Upper lobe of left lung (tissue), 6 donors: ENCODE data around the gene GGT5. TPM values are rescaled to one million over a fixed set of nuclear protein-coding genes. Genes with fewer than 3 reads are reported as not detected.
"Not testable (repeated sequence)": the region's sequence is repeated elsewhere in the genome, so short reads cannot be mapped to it uniquely, and the experiment has no call there.

Source experiments
- ATAC-seq, 2 donors: fragments of 200-7000 bp; cut with Tn5 transposase; one replicate each; pipeline ENCODE4 v1.9.1; 2022; ENCODE audit warnings: mild to moderate bottlenecking in 2 of 2, moderate library complexity in 2 of 2; ENCODE audit not compliant: low FRiP score in 2 of 2
- DNase-seq, 2 donors: peaks; one replicate each; pipeline ENCODE4 v3.0.0-alpha.2; 2019 to 2020
- H3K27ac ChIP-seq, 4 donors: fragments of 200-600 bp; sonication (generic); one replicate each; pipeline ENCODE4 v1.5.1; 2016 to 2019
- H3K27me3 ChIP-seq, 4 donors: fragments of 200-600 bp; sonication (generic); one replicate each; pipeline ENCODE4 v1.5.1; 2017 to 2019
- H3K36me3 ChIP-seq, 4 donors: fragments of 200-600 bp; sonication (generic); one replicate each; pipeline ENCODE4 v1.5.1; 2016 to 2019
- H3K4me1 ChIP-seq, 4 donors: fragments of 200-600 bp; sonication (generic); one replicate each; pipeline ENCODE4 v1.5.1; 2018 to 2019
- H3K4me3 ChIP-seq, 4 donors: fragments of 200-600 bp; sonication (generic); one replicate each; pipeline ENCODE4 v1.5.1; 2017 to 2019; ENCODE audit warnings: mild to moderate bottlenecking in 2 of 4, moderate library complexity in 1 of 4
- H3K9me3 ChIP-seq, 4 donors: fragments of 200-600 bp; sonication (generic); one replicate each; pipeline ENCODE4 v1.5.1; 2018 to 2019
- CTCF ChIP-seq, 6 experiments: fragments of 450-650 bp in 4 of 6; fragments of 200-600 bp in 2 of 6; sonication (generic) in 2 of 6; IDR thresholded peaks; one replicate each; pipeline ENCODE4 v1.5.1; 2016 to 2019; ENCODE audit warnings: antibody characterized with exemption in 6 of 6
- EP300 ChIP-seq, 4 donors: sonication (generic); formaldehyde crosslinking; IDR thresholded peaks; one replicate each; pipeline ENCODE4 v1.5.1; 2017; ENCODE audit warnings: antibody characterized with exemption in 4 of 4, control low read depth in 2 of 4
- POLR2A ChIP-seq, 4 donors: fragments of 450-650 bp; IDR thresholded peaks; one replicate each; pipeline ENCODE4 v1.5.1; 2016 to 2017; ENCODE audit warnings: antibody characterized with exemption in 4 of 4, mild to moderate bottlenecking in 2 of 4
- POLR2AphosphoS5 ChIP-seq, 2 donors: sonication (generic); formaldehyde crosslinking; IDR thresholded peaks; one replicate each; pipeline ENCODE4 v1.5.1; 2017; ENCODE audit warnings: antibody characterized with exemption in 2 of 2
- WGBS, 2 donors: methylation state at CpG; one replicate each; pipeline ENCODE4 v1.1.5; 2017 to 2018; 5-methylcytosine and 5-hydroxymethylcytosine counted together
- total RNA-seq, 6 donors: library from RNA; depleted of rRNA in 4 of 6; stranded (reverse); fragments of >200 nt in 4 of 6; gene quantifications; one replicate each; pipeline versions ENCODE4 v1.1.0 to v1.2.1, GENCODE V29; 2016 to 2021
- donor health status: DM: no; HTN: no; CAD: no; lungs with moderate emphysema.
- donor health status: DM: no; HTN: yes; CAD: no; lungs with severe emphysema.

GGT5 gene
- total RNA-seq, 6 donors from 2014 or later, result 4.2 to 47.4 (median 29.6) TPM

GRCh38 chr22:24289114-24289513 is 44.2 kb upstream of the GGT5 start:
- peak; percentile 41 to 86 for ATAC-seq
- peaks cover 35 to 58% (median 46%) of the 10 kb centered on the region in 4 donors for H3K4me1 ChIP-seq
- WGBS, 2 donors, result 35 to 37% methylated on average over 4 of the region's 4 CpGs

GRCh38 chr22:24287801-24288200 is 42.9 kb upstream of the GGT5 start:
- not testable (repeated sequence) for ATAC-seq, H3K4me3 ChIP-seq
- peaks cover 35 to 58% (median 44%) of the 10 kb centered on the region in 4 donors for H3K4me1 ChIP-seq

More at GRCh38 chr22:24289114-24289513, 44.2 kb upstream of the GGT5 start:
- H3K9me3 ChIP-seq, result no peaks in the 10 kb centered on the region
- H3K27ac ChIP-seq, result peak overlapping the region in 3 of 4 donors; percentile 21 to 51 (median 39)
- H3K4me3 ChIP-seq, result no peak overlapping the region
- TF ChIP-seq POLR2A (IDR thresholded peaks at IDR 0.05), result no peak
- peak in 1 of 2 donors; percentile 13 for TF ChIP-seq POLR2AphosphoS5 (IDR thresholded peaks at IDR 0.05)
- TF ChIP-seq CTCF (IDR thresholded peaks at IDR 0.05), result no peak
- TF ChIP-seq EP300 (IDR thresholded peaks at IDR 0.05), result no peak
- DNase-seq, result no peak
- no peaks in the 10 kb centered on the region for H3K27me3 ChIP-seq
- H3K36me3 ChIP-seq, result no peaks in the 10 kb centered on the region

GRCh38 chr22:24287212-24287611 is 42.3 kb upstream of the GGT5 start:
- H3K9me3 ChIP-seq, DNase-seq, H3K27me3 ChIP-seq, ATAC-seq, H3K36me3 ChIP-seq, H3K4me3 ChIP-seq: not testable (repeated sequence)
- H3K4me1 ChIP-seq, result peaks cover 34 to 57% (median 44%) of the 10 kb centered on the region in 4 donors
- 69 to 82% methylated on average over 3 to 6 of the region's 9 CpGs for WGBS, 2 donors
- H3K27ac ChIP-seq, result peak overlapping the region in 2 of 4 donors; percentile 22 to 38

More at GRCh38 chr22:24287801-24288200, 42.9 kb upstream of the GGT5 start:
- not testable (repeated sequence) for H3K27me3 ChIP-seq, H3K9me3 ChIP-seq, H3K36me3 ChIP-seq, DNase-seq
- WGBS, 2 donors, result 82 to 85% methylated on average over 6 of the region's 6 CpGs
- peak overlapping the region in 1 of 4 donors; percentile 22 for H3K27ac ChIP-seq

GRCh38 chr22:24285245-24285644 is 40.4 kb upstream of the GGT5 start:
- peaks cover 19 to 39% (median 31%) of the 10 kb centered on the region in 4 donors for H3K4me1 ChIP-seq
- peak overlapping the region; percentile 16 to 44 (median 28) for H3K27ac ChIP-seq
- no peaks in the 10 kb centered on the region for H3K9me3 ChIP-seq
- H3K4me3 ChIP-seq, result no peak overlapping the region
- no peaks in the 10 kb centered on the region for H3K27me3 ChIP-seq
- no peak for DNase-seq
- WGBS, 2 donors, result 49 to 54% methylated on average over 4 of the region's 4 CpGs
- TF ChIP-seq POLR2AphosphoS5 (IDR thresholded peaks at IDR 0.05), result no peak
- no peak for TF ChIP-seq POLR2A (IDR thresholded peaks at IDR 0.05)
- TF ChIP-seq CTCF (IDR thresholded peaks at IDR 0.05), result no peak
- TF ChIP-seq EP300 (IDR thresholded peaks at IDR 0.05), result no peak
- H3K36me3 ChIP-seq, result no peaks in the 10 kb centered on the region
- ATAC-seq, result no peak

GRCh38 chr22:24284747-24285203 is 39.9 kb upstream of the GGT5 start:
- H3K27ac ChIP-seq, result peak overlapping the region; percentile 16 to 44 (median 28)
- ATAC-seq (no peak), DNase-seq (no peak)
- no peaks in the 10 kb centered on the region for H3K9me3 ChIP-seq
- H3K4me1 ChIP-seq, result peaks cover 14 to 36% (median 26%) of the 10 kb centered on the region in 4 donors
- no peaks in the 10 kb centered on the region for H3K36me3 ChIP-seq
- WGBS, 2 donors, result 68 to 80% methylated on average over 2 of the region's 2 CpGs
- H3K4me3 ChIP-seq, result no peak overlapping the region
- TF ChIP-seq POLR2AphosphoS5 (IDR thresholded peaks at IDR 0.05) (no peak), CTCF (IDR thresholded peaks at IDR 0.05) (no peak), EP300 (IDR thresholded peaks at IDR 0.05) (no peak), POLR2A (IDR thresholded peaks at IDR 0.05) (no peak)
- no peaks in the 10 kb centered on the region for H3K27me3 ChIP-seq

GRCh38 chr22:24282401-24282800 is 37.5 kb upstream of the GGT5 start:
- no peak for ATAC-seq

GRCh38 chr22:24280363-24280762 is 35.5 kb upstream of the GGT5 start:
- not testable (repeated sequence) for ATAC-seq, H3K27ac ChIP-seq, H3K27me3 ChIP-seq, DNase-seq, H3K36me3 ChIP-seq, H3K9me3 ChIP-seq, H3K4me3 ChIP-seq
- WGBS, 2 donors, result 94 to 100% methylated on average over 1 of the region's 1 CpG
- peaks cover 4 to 25% (median 17%) of the 10 kb centered on the region in 4 donors for H3K4me1 ChIP-seq

More at GRCh38 chr22:24282401-24282800, 37.5 kb upstream of the GGT5 start:
- no peaks in the 10 kb centered on the region for H3K27me3 ChIP-seq
- WGBS, 2 donors, result 61 to 65% methylated on average over 2 of the region's 2 CpGs
- no peaks in the 10 kb centered on the region for H3K9me3 ChIP-seq
- H3K4me1 ChIP-seq, result peaks cover 8 to 30% (median 17%) of the 10 kb centered on the region in 4 donors
- no peaks in the 10 kb centered on the region for H3K36me3 ChIP-seq
- TF ChIP-seq POLR2A (IDR thresholded peaks at IDR 0.05) (no peak), POLR2AphosphoS5 (IDR thresholded peaks at IDR 0.05) (no peak), EP300 (IDR thresholded peaks at IDR 0.05) (no peak), CTCF (IDR thresholded peaks at IDR 0.05) (no peak)
- no peak for DNase-seq
- no peak overlapping the region for H3K27ac ChIP-seq
- no peak overlapping the region for H3K4me3 ChIP-seq

- not testable (repeated sequence) for H3K9me3 ChIP-seq, ATAC-seq, H3K36me3 ChIP-seq, H3K27me3 ChIP-seq, H3K4me3 ChIP-seq
- peaks cover 20 to 50% (median 29%) of the 10 kb centered on the region in 4 donors for H3K4me1 ChIP-seq
- peak overlapping the region in 2 of 4 donors; percentile 58 to 76 for H3K27ac ChIP-seq
- WGBS, 2 donors, result 48 to 49% methylated on average over 5 to 6 of the region's 7 CpGs
- DNase-seq, result peak in 1 of 2 donors; percentile 60
Measured at GRCh38 chr22:24274696-24275405, 30.0 kb upstream of the GGT5 start.
